ENCODE results near the gene STAT3. TPM values are rescaled to one million over a fixed set of nuclear protein-coding genes. Genes with fewer than 3 reads are reported as not detected.

STAT3 gene
- total and polyA plus RNA-seq, 2 of the 13 experiments (the other 11 are each of a cell fraction or from before 2014, with no cell fraction given): 61.8 to 62.4 TPM

- TF ChIP-seq, protein P1, sequence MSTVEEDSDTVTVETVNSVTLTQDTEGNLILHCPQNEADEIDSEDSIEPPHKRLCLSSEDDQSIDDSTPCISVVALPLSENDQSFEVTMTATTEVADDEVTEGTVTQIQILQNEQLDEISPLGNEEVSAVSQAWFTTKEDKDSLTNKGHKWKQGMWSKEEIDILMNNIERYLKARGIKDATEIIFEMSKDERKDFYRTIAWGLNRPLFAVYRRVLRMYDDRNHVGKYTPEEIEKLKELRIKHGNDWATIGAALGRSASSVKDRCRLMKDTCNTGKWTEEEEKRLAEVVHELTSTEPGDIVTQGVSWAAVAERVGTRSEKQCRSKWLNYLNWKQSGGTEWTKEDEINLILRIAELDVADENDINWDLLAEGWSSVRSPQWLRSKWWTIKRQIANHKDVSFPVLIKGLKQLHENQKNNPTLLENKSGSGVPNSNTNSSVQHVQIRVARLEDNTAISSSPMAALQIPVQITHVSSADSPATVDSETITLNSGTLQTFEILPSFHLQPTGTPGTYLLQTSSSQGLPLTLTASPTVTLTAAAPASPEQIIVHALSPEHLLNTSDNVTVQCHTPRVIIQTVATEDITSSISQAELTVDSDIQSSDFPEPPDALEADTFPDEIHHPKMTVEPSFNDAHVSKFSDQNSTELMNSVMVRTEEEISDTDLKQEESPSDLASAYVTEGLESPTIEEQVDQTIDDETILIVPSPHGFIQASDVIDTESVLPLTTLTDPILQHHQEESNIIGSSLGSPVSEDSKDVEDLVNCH (CRISPR knock-in tag; IDR thresholded peaks at IDR 0.05): no peak
- TF ChIP-seq BRCA1 (CRISPR knock-in tag; IDR thresholded peaks at IDR 0.05) (no peak; the same call in 1 of the 2 replicates), KLF16 (CRISPR knock-in tag; IDR thresholded peaks at IDR 0.05) (peak in 1 of 2 experiments; percentile 100; a peak in 2 of 4 replicates), NR2F2 (IDR thresholded peaks at IDR 0.05; ENCODE audit: borderline replicate concordance, low read depth) (peak; percentile 84; the same call in 1 of the 2 replicates), TRAFD1 (CRISPR knock-in tag; IDR thresholded peaks at IDR 0.05; ENCODE audit: borderline replicate concordance) (peak; percentile 83), NBN (conservative IDR thresholded peaks at IDR 0.05) (no peak), ZNF10 (CRISPR knock-in tag; IDR thresholded peaks at IDR 0.05; ENCODE audit: borderline replicate concordance, low read depth) (no peak), ZNF616 (CRISPR knock-in tag; IDR thresholded peaks at IDR 0.05; ENCODE audit: low read depth) (0 out of 2 replicates have a peak, but pooled peaks have one; percentile 87), PITX1 (CRISPR knock-in tag; IDR thresholded peaks at IDR 0.05) (peak; percentile 93), ZFAT (CRISPR knock-in tag; conservative IDR thresholded peaks at IDR 0.05) (no peak), SETDB1 (CRISPR knock-in tag; IDR thresholded peaks at IDR 0.05; ENCODE audit: borderline replicate concordance) (no peak), CC2D1A (CRISPR knock-in tag; IDR thresholded peaks at IDR 0.05) (peak; percentile 89; the same call in 1 of the 2 replicates), YY1 (IDR thresholded peaks at IDR 0.05; ENCODE audit: insufficient read depth, insufficient replicate concordance, low read depth, low read length) (peak; percentile 60), KDM6A (CRISPR knock-in tag; IDR thresholded peaks at IDR 0.05; ENCODE audit: low read depth) (peak; percentile 84), HNRNPH1 (optimal IDR thresholded peaks at IDR 0.05; ENCODE audit: low read depth, low read length) (peak; percentile 96), HMG20A (CRISPR knock-in tag; IDR thresholded peaks at IDR 0.05; ENCODE audit: borderline replicate concordance) (peak; percentile 92), TRIM22 (IDR thresholded peaks at IDR 0.05) (no peak), ZNF574 (CRISPR knock-in tag; IDR thresholded peaks at IDR 0.05) (peak; percentile 95), ZNF569 (CRISPR knock-in tag; IDR thresholded peaks at IDR 0.05; ENCODE audit: borderline replicate concordance) (no peak), ZMAT3 (CRISPR knock-in tag; conservative IDR thresholded peaks at IDR 0.05) (no peak)
These were observed at the start of gene STAT3 (continued) for GRCh38 chr17:42388381-42389134.
